Karpas-422 (cell line): ENCODE data around the gene CCDC57. TPM values are rescaled to one million over a fixed set of nuclear protein-coding genes. Genes with fewer than 3 reads are reported as not detected.

ENCODE experiments used
- DNase-seq: peaks from one replicate; pipeline ENCODE4 v3.0.0-alpha.2; 2015
- H2AFZ ChIP-seq: fragments of 200-600 bp; sonication (generic); 2 replicates; pipeline ENCODE4 v1.6.1; 2014; ENCODE audit warnings: antibody characterized with exemption, low read length, mixed read lengths
- H3K27ac ChIP-seq: fragments of 200-600 bp; sonication (generic); 2 replicates; pipeline ENCODE4 v1.5.1; 2014; ENCODE audit warnings: mild to moderate bottlenecking, low read length, moderate library complexity
- H3K27me3 ChIP-seq: fragments of 200-600 bp; sonication (generic); 2 replicates; pipeline ENCODE4 v1.6.1; 2014; ENCODE audit warnings: low read length, mixed read lengths
- H3K36me3 ChIP-seq: fragments of 200-600 bp; sonication (generic); 2 replicates; pipeline ENCODE4 v1.6.1; 2014; ENCODE audit warnings: low read length, mixed read lengths; ENCODE audit not compliant: insufficient read depth
- H3K4me1 ChIP-seq: fragments of 200-600 bp; sonication (generic); 2 replicates; pipeline ENCODE4 v1.6.1; 2014; ENCODE audit warnings: mild to moderate bottlenecking, low read length, mixed read lengths
- H3K4me2 ChIP-seq: fragments of 200-600 bp; sonication (generic); 2 replicates; pipeline ENCODE4 v1.6.1; 2014; ENCODE audit warnings: low read length, low read depth, mild to moderate bottlenecking; ENCODE audit not compliant: poor library complexity, severe bottlenecking
- H3K4me3 ChIP-seq: fragments of 200-600 bp; sonication (generic); 2 replicates; pipeline ENCODE4 v1.5.1; 2014; ENCODE audit warnings: mild to moderate bottlenecking, antibody characterized with exemption, low read length, mixed read lengths
- H3K79me2 ChIP-seq: fragments of 200-600 bp; sonication (generic); 2 replicates; pipeline ENCODE4 v1.6.1; 2014; ENCODE audit warnings: mild to moderate bottlenecking, low read length, mixed read lengths
- H3K9ac ChIP-seq: fragments of 200-600 bp; sonication (generic); 2 replicates; pipeline ENCODE4 v1.6.0; 2014; ENCODE audit warnings: low read length
- H3K9me2 ChIP-seq: fragments of 200-600 bp; sonication (generic), shearing (Covaris generic); replicated peaks from 2 replicates; pipeline ENCODE4 v1.6.0; 2014; ENCODE audit warnings: mild to moderate bottlenecking, low read length, moderate library complexity; ENCODE audit not compliant: insufficient read depth
- H3K9me3 ChIP-seq: fragments of 300-700, 200-600 bp; sonication (generic); 2 replicates; pipeline ENCODE4 v1.6.1; 2014; ENCODE audit warnings: low read length, mixed read lengths
- H4K20me1 ChIP-seq: fragments of 200-600 bp; sonication (generic); 2 replicates; pipeline ENCODE4 v1.6.1; 2014; ENCODE audit warnings: mild to moderate bottlenecking, antibody characterized with exemption, low read length, low read depth; ENCODE audit not compliant: insufficient read depth
- total RNA-seq: library from RNA; depleted of rRNA; stranded (reverse); fragments of >200 nt; shearing (Covaris generic); gene quantifications from 2 replicates; pipeline ENCODE4 v1.2.3, GENCODE V29; 2014; ENCODE audit warnings: low replicate concordance

Gene CCDC57
- total RNA-seq, 1 experiment from 2014 or later, result 31.3 TPM

DNA sequence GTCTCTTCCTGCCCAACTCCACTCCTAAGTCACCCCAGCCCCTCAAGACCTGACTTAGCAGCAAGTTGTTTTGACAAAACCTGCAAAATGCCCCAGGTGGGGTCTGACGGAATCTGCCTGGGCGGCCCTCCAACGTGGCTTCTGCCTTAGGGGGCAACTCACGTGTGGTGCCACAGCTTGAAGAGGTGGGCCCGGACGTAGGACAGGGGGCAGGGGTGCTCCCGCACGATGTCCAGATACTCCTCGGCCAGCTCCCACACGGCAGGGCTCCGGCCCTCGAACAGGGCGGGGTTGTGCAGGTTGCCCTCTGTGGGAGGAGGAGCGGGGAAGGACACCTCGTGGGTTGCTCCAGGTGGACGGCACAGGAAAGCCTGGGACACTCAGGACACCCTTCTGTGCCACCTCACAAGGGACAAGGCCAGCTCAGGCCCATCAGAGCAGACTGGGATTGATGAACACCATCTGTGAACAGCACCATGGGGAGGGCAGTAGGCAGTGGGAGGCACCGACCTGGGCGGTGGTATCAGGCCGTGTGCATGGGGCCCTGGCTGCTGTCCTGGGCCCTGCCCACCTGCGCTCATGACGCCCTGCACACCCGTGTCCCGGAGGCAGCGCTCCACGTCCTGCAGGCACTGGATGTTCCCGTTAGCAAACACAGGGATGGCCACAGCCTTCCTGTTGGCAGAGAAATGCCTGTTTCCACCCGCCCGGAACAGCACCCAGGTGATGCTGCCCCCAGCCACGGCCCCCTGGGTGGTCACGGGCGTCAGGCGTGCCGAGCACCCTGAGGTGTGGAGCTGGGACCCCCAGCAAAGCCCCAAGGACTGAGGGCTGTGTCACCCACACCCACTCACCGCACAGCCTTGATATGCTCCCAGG lies 151.4 kb downstream of the CCDC57 start:
- H3K9me2 ChIP-seq, result no peaks in the 10 kb centered on the region
- H3K4me2 ChIP-seq, result no peak overlapping the region
- no peak overlapping the region for H2AFZ ChIP-seq
- H3K79me2 ChIP-seq, result peaks cover 28% of the 10 kb centered on the region
- no peak for DNase-seq
- H3K9me3 ChIP-seq, result no peaks in the 10 kb centered on the region
- H3K4me3 ChIP-seq, result no peak overlapping the region
- no peak overlapping the region for H3K9ac ChIP-seq
- no peaks in the 10 kb centered on the region for H3K27me3 ChIP-seq
- H4K20me1 ChIP-seq, result peaks cover 12% of the 10 kb centered on the region; the same call in 1 of the 2 replicates
- peaks cover 26% of the 10 kb centered on the region for H3K4me1 ChIP-seq
- H3K36me3 ChIP-seq, result no peaks in the 10 kb centered on the region
- no peak overlapping the region for H3K27ac ChIP-seq

DNA sequence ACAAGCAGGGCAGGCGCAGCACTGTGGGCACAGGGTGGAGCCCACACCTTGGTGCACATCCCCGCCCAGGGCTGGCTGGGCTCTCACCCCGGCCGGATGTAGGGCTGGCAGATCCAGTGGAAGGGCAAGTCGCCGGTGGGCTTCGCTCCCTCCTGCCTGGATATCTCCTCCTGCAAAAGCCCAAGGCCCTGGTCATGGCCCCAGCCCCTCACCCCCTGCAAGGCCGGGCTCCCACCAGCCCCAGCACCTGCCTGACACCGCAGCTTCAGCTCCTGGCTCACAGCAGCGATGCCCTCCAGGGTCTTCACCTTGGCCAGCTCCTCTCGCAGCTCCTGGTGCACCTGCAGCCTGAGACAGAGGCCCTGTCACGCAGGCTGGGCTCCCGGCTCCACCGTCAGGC lies 152.0 kb downstream of the CCDC57 start:
- Histone ChIP-seq H3K79me2 (peaks cover 23% of the 10 kb centered on the region), H3K9ac (no peak overlapping the region), H3K4me2 (no peak overlapping the region), H3K27ac (no peak overlapping the region), H3K36me3 (no peaks in the 10 kb centered on the region), H3K9me2 (no peaks in the 10 kb centered on the region), H2AFZ (no peak overlapping the region), H3K4me1 (peaks cover 23% of the 10 kb centered on the region), H3K27me3 (no peaks in the 10 kb centered on the region), H4K20me1 (peaks cover 16% of the 10 kb centered on the region; the same call in 1 of the 2 replicates), H3K4me3 (no peak overlapping the region), H3K9me3 (no peaks in the 10 kb centered on the region)
- no peak for DNase-seq

DNA sequence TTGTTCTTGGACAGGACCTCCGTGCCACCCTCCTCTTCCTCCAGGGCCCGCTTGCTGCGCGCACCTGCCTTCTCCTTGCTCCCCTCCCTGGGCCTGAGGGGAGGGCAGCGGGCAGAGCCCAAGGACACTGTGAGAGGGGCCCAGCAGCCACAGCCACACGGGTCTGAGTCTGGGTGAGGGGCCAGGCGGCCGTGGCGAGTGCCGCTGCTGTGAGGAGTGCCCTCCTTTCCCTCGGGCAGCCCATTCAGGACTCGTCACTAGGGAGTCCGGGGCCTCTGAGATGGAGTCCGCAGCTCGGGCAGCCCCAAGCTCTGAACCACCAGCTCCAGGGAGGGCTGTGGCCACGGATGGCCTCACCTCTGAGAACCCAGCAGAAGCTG lies 152.7 kb downstream of the CCDC57 start:
- no peak overlapping the region for H2AFZ ChIP-seq
- peaks cover 16% of the 10 kb centered on the region; the same call in 1 of the 2 replicates for H4K20me1 ChIP-seq
- H3K4me2 ChIP-seq, result no peak overlapping the region
- H3K9me3 ChIP-seq, result no peaks in the 10 kb centered on the region
- H3K4me1 ChIP-seq, result peaks cover 23% of the 10 kb centered on the region
- H3K36me3 ChIP-seq, result no peaks in the 10 kb centered on the region
- H3K4me3 ChIP-seq, result no peak overlapping the region
- no peaks in the 10 kb centered on the region for H3K27me3 ChIP-seq
- no peak overlapping the region for H3K9ac ChIP-seq
- no peak for DNase-seq
- peaks cover 18% of the 10 kb centered on the region for H3K79me2 ChIP-seq
- H3K27ac ChIP-seq, result no peak overlapping the region
- no peaks in the 10 kb centered on the region for H3K9me2 ChIP-seq

DNA sequence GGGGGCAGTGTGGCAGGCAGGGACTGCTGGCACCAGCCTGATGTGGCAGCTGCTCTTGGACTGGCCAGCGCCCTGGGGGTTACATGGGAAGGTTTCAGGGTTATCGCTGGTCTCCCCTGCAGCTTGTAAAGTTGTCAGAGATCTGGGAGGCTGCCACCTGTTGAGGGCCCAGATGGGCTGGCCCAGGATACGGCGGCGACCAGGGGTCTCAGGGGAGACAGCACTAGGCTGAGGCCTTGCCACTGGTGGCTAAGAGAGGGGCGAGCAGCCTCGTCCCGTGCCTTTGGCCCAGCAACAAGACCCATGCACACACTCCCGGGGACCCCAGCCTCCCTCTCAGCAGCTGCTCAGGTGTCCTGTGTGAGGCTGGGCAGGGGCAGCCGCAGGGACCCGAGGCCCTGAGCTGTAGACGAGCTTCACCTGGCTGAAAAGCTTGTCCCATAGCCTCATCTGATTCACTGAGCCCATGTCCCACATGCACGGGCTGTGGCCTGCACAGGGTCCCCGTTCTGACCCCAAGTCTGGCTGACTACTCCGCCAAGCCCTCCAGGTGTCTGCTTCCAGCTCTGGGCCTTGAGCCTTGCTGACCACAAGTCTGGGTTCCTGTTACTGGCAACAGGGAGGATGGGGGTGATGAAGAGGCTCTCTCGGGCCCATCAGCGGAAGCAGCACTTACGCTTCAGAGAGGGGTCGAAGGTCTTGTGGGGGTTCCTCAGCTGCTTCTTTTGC lies 153.2 kb downstream of the CCDC57 start:
- Histone ChIP-seq H3K79me2 (peaks cover 13% of the 10 kb centered on the region), H4K20me1 (0 out of 2 replicates have a peak, but pooled peaks cover 11% of the 10 kb centered on the region), H3K36me3 (no peaks in the 10 kb centered on the region), H3K4me1 (peaks cover 18% of the 10 kb centered on the region), H3K4me2 (no peak overlapping the region), H3K27me3 (no peaks in the 10 kb centered on the region), H3K4me3 (no peak overlapping the region), H3K9ac (no peak overlapping the region), H3K9me3 (no peaks in the 10 kb centered on the region), H3K27ac (no peak overlapping the region), H2AFZ (no peak overlapping the region), H3K9me2 (no peaks in the 10 kb centered on the region)
- no peak for DNase-seq

DNA sequence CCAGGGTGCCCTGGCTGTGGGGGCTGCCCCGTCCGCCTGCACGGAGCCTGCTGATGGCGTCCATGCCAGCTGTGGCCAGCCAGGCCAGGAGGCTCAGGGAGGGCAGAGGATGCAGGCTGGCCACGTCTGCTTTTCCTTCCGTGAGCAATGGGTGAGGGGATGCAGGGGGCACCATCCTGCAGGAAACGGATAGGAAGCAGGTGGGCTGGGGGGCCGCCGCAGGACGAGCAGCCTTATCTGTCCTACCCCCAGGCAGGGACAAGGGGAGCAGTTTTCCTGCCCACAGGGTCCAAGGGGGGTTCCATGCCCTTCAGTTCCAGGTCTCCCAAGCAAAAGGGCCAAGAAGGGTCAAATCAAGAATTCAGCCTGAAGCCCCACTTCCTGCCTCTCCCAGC lies 153.8 kb downstream of the CCDC57 start:
- H3K27ac ChIP-seq, result no peak overlapping the region
- no peaks in the 10 kb centered on the region for H3K27me3 ChIP-seq
- H3K4me3 ChIP-seq, result no peak overlapping the region
- peaks cover 12% of the 10 kb centered on the region for H3K4me1 ChIP-seq
- 0 out of 2 replicates have a peak, but pooled peaks cover 11% of the 10 kb centered on the region for H4K20me1 ChIP-seq
- H2AFZ ChIP-seq, result no peak overlapping the region
- H3K4me2 ChIP-seq, result no peak overlapping the region
- H3K36me3 ChIP-seq, result no peaks in the 10 kb centered on the region
- DNase-seq, result no peak
- no peaks in the 10 kb centered on the region for H3K9me3 ChIP-seq
- peaks cover 7% of the 10 kb centered on the region for H3K79me2 ChIP-seq
- H3K9ac ChIP-seq, result no peak overlapping the region
- H3K9me2 ChIP-seq, result no peaks in the 10 kb centered on the region

DNA sequence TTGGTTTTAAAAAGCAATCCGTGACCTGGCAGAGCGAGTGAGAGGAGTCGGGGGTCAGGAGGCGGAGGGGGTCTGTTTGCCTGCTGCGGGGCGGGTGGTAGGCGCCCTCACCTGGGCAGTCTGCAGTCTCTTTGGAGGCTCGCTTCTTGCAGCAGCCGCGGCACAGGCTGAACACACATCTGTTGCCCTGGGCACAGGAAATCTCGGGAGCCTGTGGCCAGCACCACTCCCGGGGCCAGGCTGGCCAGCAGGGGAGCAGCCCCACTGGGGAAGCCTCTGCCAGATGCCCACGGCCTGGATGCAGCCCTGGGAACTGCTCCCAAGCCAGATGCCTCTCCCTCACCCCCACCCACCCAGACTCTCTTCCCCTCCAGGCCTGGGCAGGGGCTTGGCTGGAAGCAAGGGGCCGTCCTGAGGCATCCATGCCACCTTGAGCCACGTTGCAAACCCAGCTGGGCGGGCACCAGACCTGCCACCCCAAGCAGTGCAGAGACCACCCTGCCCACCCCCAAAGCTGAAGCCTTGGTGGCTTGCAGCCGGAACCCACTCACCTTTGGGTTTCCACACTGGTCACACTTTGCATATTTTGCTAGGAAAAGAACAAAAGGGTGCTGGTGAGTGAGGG lies 154.3 kb downstream of the CCDC57 start:
- Histone ChIP-seq H3K9me2 (no peaks in the 10 kb centered on the region), H3K27ac (no peak overlapping the region), H3K4me3 (no peak overlapping the region), H3K79me2 (peaks cover 6% of the 10 kb centered on the region), H3K27me3 (no peaks in the 10 kb centered on the region), H3K9me3 (no peaks in the 10 kb centered on the region), H4K20me1 (0 out of 2 replicates have a peak, but pooled peaks cover 9% of the 10 kb centered on the region), H3K36me3 (no peaks in the 10 kb centered on the region), H3K4me2 (no peak overlapping the region), H3K9ac (no peak overlapping the region), H2AFZ (no peak overlapping the region), H3K4me1 (peaks cover 13% of the 10 kb centered on the region)
- DNase-seq, result no peak

DNA sequence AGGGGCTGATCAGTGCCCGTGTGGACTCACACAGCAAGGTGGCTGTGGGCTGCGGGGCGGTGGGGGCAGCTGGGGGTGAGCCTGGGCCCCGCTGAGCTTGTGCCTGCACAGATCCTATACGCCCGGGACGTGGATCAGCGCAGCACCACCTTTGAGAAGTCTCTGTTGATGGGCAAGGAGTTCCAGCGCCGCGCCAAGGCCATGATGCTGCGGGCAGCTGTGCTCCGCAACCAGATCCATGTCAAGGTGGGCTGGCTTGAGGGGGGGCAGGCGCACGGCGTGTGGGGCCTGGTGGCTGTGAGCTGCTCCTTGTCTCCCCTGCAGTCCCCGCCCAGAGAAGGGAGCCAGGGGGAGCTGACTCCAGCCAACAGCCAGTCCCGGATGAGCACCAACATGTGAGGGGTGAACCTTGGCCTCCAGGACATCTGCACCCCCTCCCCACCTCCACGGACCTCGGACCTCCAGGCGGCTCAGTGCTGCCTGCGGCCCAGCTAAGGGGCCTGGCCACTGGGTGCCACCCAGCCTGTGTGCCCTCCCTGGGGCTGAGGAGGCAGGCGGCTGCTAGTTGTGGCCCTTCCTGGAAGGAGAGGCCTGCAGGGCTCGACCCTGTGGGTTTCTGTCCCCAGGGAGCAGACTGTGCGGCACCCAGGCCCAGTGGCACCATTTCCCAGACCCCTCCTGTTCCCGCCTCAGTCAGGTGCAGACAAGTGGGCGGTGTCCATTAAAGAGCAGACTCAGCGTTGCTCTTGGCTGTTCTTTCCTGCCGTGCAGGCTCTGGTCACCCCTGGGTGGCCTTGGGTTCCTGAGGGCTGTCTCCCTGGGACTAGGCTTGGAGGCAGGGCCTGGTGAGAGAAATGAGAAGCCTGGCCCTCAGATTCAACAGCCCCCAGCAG lies 155.7 kb downstream of the CCDC57 start:
- Histone ChIP-seq H4K20me1 (peaks cover 17% of the 10 kb centered on the region; the same call in 1 of the 2 replicates), H2AFZ (no peak overlapping the region), H3K27ac (no peak overlapping the region), H3K36me3 (no peaks in the 10 kb centered on the region), H3K4me3 (no peak overlapping the region), H3K9ac (no peak overlapping the region), H3K27me3 (no peaks in the 10 kb centered on the region), H3K4me2 (no peak overlapping the region), H3K9me3 (no peaks in the 10 kb centered on the region), H3K79me2 (peaks cover 17% of the 10 kb centered on the region), H3K4me1 (peaks cover 21% of the 10 kb centered on the region), H3K9me2 (no peaks in the 10 kb centered on the region)
- DNase-seq, result no peak
